ES-I3 (cell line): ENCODE measurements around the gene RNF17.

ENCODE experiments used
- H3K36me3 ChIP-seq: 2 replicates; pipeline ENCODE4 v1.6.1; 2013; ENCODE audit warnings: mild to moderate bottlenecking, low read length, control low read depth, moderate library complexity; ENCODE audit not compliant: insufficient read depth
- H3K4me1 ChIP-seq: 2 replicates; pipeline ENCODE4 v1.6.1; 2013; ENCODE audit warnings: mild to moderate bottlenecking, control low read depth, low read length; ENCODE audit not compliant: insufficient read depth
- H3K9ac ChIP-seq: 2 replicates; pipeline ENCODE4 v1.6.1; 2013; ENCODE audit warnings: low read depth, mild to moderate bottlenecking, low read length, moderate library complexity
- H3K9me3 ChIP-seq: 2 replicates; pipeline ENCODE4 v1.6.1; 2013; ENCODE audit warnings: mild to moderate bottlenecking, low read length, moderate library complexity; ENCODE audit not compliant: control insufficient read depth, insufficient read depth

The RNF17 gene

DNA sequence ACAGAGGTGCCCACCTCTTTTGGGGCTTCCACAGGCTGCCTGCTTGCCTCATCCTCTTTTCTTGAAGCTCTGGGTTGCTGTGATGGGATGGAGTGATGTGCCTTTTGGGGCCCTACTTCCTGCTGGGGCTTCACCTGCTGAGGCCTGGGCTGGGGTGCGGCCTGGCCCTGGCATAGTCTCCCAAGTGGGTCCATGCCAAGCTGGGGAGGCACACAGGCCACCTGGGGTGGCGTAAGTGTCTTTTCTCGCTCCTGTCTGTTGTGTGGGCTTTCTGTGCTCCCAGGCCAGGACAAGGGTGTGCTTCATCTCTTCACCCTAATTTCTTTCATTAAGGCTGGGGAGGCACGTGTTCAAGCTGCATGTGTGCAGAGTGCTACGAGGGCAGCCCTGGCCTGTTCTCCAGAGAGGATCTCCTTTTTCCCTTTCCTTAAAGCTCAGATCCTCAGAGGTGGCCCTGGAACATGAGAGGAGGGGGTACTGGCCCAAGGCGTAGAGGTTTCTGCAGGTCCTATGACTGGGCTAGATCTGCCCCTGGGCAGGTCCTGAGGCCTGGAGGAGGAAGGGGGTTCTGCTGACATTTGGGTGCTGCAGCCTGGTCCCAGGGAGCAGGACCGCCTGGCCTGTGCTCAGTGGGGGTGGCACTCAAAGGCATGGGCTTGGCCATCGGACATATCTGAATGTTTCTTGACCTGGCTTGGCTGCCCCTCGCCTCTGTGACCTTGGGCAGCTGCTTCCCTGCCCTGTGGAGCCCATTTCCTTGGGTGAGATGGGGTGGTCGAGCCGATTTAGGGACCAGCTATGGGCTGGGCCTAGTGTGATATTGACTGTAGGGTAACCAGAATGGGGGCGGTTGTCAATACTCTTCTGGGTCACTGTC lies 23.7 kb upstream of the RNF17 start:
- no peaks in the 10 kb centered on the region for H3K9me3 ChIP-seq
- H3K36me3 ChIP-seq = no peaks in the 10 kb centered on the region
- H3K4me1 ChIP-seq = peaks cover 7% of the 10 kb centered on the region; the same call in 1 of the 2 replicates
- no peak overlapping the region for H3K9ac ChIP-seq

DNA sequence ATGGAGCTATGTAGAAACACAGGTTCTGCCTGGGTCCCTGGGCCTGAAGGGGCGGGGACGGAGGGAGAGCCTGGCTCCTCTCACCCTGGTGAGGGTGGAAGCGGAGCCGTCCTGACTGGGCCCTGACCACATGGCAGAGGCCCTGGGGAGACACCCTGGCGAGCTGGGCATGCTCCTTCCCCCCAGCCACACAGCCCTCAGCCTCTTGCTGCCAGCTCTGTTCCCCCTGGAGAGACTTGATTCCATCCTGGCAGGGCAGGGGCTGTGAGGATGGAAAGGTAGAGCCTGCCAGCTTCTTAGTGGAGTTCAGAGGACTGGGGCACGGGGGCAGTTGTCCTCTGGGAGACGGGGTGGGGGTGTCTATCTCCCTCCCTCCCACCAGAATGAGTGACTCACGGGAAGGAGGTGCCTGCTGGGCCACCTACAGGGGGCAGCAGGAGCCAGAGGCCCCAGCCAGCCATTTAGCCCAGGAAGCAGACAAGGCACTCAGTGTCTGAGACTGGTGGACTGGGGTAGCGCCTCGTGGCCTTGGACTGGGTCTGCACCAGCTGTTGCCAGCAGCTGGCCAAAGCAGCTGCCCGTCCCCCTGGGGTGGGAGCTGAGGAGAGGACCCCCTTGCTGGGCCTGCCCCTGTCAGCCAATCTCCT lies 22.8 kb upstream of the RNF17 start:
- H3K4me1 ChIP-seq = peaks cover 7% of the 10 kb centered on the region; the same call in 1 of the 2 replicates
- H3K36me3 ChIP-seq = no peaks in the 10 kb centered on the region
- no peak overlapping the region for H3K9ac ChIP-seq
- H3K9me3 ChIP-seq = no peaks in the 10 kb centered on the region

DNA sequence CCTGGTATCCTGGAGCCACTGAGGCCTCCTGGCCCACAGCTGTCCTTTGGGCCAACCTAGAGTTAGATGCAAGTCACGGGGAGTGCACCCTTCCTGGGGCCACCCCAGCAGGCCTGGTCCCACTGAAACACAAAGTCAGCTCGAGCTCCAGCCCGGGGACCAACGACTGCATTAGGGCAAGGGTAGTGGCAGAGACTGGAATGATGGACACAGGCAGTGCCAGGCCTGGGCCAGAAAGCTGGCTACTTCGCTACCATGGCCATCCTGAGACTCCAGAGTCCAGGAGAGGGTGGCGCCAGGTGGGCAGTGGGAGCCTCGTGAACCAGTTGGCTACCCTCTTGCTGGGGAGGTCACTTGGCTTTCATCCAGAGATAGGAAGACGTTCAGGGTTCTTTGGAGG lies 22.2 kb upstream of the RNF17 start:
- Histone ChIP-seq H3K36me3 (no peaks in the 10 kb centered on the region), H3K9ac (no peak overlapping the region), H3K4me1 (peaks cover 7% of the 10 kb centered on the region; the same call in 1 of the 2 replicates), H3K9me3 (no peaks in the 10 kb centered on the region)

DNA sequence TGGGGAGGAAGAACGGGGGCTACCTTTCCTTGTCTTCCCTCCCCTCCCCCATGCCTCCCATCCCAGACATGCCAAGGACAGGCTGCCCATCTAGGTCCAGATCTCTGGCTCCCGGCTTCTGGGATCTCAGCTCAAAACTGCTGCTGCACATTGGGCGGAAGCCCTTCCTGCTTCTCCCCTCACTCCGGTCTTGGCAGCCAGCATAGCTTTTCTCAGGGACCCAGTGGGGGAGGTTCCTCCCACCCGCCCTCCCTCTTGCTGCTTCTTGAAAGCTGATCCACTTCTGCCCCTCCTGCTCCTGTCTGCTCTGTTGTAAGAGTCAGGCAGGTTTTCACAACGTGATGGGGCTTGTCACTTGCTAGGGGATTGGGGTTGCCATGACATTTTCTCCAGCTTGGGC lies 21.7 kb upstream of the RNF17 start:
- Histone ChIP-seq H3K36me3 (no peaks in the 10 kb centered on the region), H3K9me3 (no peaks in the 10 kb centered on the region), H3K4me1 (peaks cover 7% of the 10 kb centered on the region; the same call in 1 of the 2 replicates), H3K9ac (no peak overlapping the region)

DNA sequence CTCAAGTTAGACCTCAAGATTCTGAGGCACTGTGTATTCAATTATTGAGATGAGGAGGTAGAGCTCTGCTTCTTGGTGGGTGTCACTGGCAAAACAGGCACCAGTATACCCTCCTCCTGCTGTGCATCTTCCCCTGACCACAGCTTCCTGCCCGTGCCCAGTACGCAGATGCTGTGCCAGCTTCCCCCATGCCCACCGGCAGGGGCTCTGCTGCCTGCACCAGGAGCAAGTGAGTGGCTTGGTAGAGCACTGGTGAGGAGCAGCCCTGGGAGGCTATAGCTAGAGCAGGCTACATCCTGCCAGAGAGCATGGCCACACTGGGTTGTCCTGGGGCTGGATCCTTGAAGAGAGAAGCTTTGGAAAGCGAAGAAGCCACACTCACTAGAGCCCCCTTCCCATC lies 21.0 kb upstream of the RNF17 start:
- Histone ChIP-seq H3K4me1 (peaks cover 7% of the 10 kb centered on the region; the same call in 1 of the 2 replicates), H3K9me3 (no peaks in the 10 kb centered on the region), H3K9ac (no peak overlapping the region), H3K36me3 (no peaks in the 10 kb centered on the region)

DNA sequence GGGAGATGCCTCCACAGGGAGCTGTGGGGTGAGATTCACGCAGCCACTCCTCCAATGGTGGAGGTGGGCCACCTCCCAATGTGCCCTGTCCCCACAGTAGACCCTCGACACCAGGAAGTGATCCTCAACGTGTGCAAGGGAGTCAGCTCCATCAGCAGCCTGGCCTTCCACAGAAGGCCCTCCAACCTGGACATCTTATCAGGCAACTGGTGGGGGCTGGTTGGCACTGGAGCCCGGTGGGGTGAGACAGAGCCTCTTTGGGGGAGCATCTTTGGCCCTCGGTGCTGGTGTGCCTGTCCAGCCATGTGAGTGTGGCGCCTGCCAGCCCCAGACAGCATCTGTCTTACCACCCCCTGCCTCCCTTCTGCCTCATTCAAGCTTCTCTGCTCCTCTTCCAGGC lies 19.7 kb upstream of the RNF17 start:
- H3K9me3 ChIP-seq = no peaks in the 10 kb centered on the region
- H3K36me3 ChIP-seq = no peaks in the 10 kb centered on the region
- no peak overlapping the region for H3K9ac ChIP-seq

DNA sequence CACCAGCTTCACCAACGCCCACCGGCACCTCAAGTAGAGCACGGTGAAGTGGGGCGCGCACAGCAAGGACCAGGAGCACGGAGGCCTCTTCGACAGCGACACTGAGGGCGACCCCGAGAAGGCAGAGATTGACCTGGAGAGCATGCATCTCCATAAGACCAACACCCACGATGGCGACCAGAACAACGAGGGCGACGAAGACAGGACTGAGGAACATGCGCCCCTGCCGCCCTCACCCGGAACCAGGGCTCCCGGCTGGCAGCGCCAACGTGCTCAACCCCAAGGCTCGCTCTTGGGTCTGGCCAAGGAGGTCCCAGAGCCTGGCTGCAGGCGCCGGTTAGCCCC lies 18.5 kb upstream of the RNF17 start:
- H3K9me3 ChIP-seq = no peaks in the 10 kb centered on the region
- no peaks in the 10 kb centered on the region for H3K36me3 ChIP-seq
- peaks cover 7% of the 10 kb centered on the region; the same call in 1 of the 2 replicates for H3K4me1 ChIP-seq
- H3K9ac ChIP-seq = peak overlapping the region; percentile 72; the same call in 1 of the 2 replicates

More for the DNA sequence above, 19.7 kb upstream of the RNF17 start:
- H3K4me1 ChIP-seq = peaks cover 7% of the 10 kb centered on the region; the same call in 1 of the 2 replicates

DNA sequence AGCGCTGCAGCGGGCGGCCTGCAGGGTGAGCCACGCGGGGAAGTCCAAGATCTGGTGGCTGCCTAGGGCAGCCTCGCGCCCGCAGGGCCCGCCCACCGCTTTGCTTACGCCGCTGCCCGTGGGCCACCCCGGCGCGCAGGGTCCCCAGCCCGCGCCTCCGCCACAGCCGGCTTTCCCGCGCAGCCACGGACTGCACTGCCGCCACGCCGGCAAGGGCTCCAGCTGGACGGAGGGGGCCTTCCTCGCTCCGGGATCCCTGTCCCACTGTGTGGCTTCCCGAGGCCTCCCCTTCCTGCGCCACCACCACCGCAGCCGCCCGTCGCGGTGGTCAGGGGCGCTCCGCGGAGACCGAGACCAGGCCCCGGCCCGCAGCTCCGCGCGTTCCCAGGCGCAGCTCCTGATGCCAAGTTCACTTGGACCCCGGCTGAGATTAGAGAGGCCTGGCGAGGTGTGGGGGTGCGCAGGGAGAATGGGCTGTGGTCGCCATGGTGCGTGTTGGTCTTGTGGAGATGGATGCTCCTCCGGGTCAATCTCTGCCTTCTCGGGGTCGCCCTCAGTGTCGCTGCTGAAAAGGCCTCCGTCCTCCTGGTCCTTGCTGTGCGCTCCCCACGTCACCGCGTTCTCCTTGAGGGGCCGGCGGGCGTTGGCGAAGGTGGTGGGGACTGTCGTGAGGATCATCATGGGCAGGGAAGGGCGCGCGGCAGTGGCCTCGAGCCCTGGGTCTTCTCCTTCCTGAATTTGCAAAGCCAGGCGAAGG lies 17.9 kb upstream of the RNF17 start:
- Histone ChIP-seq H3K36me3 (no peaks in the 10 kb centered on the region), H3K4me1 (peaks cover 7% of the 10 kb centered on the region; the same call in 1 of the 2 replicates), H3K9me3 (no peaks in the 10 kb centered on the region), H3K9ac (peak overlapping the region; percentile 72)

DNA sequence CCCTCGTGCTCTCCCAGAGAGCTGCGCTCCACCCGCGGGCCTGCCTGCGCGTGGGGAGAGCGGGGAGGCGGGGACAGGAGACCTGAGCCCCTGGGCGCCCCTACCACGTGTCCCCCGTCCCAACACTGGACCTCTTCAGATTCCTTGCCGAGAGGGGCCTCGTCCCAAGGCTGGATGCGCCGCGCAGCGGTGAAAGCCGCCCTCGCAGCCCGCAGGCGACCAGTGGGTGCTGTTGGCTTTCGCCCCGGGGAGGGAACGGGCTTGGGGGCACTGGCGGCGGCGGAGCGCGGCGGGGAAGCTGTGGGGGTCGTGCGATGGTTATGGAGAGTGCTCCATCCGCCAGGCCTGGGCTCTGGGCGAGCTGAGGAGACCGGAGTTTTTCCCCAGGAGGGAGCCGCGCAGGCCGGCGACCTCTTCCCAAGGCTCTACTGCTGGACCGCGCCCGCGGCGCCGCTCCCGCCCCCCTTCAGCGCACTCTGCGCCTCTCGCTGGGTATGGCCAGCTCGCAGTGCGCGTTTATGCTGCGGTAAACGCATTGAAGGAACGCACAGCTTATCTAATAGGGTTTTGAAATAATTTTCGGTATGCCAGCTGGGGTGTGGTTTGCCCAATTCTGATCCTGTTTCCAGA lies 17.2 kb upstream of the RNF17 start:
- no peaks in the 10 kb centered on the region for H3K36me3 ChIP-seq
- peaks cover 5% of the 10 kb centered on the region; the same call in 1 of the 2 replicates for H3K4me1 ChIP-seq
- no peaks in the 10 kb centered on the region; the same call in 1 of the 2 replicates for H3K9me3 ChIP-seq
- H3K9ac ChIP-seq = peak overlapping the region; percentile 72; the same call in 1 of the 2 replicates

DNA sequence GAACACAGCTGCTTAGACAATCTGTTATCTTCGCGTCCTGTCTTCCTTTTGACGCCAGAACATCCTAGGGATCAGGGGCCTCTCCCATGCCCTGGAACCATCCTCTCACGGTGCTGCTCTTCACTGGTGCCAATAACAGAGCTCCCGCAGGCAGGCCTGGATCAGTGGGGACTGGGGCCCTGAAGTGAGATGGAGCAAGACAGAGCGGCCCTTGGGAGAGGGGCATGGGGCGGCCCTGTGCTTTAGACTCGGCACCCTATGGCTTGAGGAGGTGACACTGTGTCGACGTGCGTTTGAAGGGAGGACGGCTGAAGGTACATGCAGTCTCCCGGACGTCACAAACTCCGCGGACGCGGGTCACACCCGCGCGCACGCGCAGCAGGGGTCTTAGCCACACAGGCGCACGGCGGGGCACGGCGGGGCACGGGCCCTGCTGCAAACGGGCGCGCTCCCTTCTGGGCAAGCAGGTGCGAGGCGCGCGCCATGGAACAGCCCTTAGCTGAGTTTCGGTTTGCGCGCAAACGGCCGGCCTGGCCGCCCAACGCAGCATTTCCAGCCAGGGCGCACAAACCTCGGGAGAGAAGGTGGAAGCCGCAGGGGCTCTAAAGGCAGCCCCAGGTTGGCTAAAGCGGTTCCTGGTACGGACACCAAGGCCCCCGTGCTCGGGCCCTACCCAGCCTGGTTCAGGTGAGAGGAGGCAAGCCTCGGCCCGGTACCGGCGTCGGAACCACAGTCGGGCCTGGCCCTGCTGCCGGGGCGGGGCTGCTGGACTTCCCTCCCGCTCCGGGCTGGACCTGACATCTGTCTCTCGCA lies 16.5 kb upstream of the RNF17 start:
- Histone ChIP-seq H3K4me1 (no peaks in the 10 kb centered on the region), H3K36me3 (no peaks in the 10 kb centered on the region), H3K9me3 (no peaks in the 10 kb centered on the region; the same call in 1 of the 2 replicates), H3K9ac (peak overlapping the region; percentile 72; the same call in 1 of the 2 replicates)

DNA sequence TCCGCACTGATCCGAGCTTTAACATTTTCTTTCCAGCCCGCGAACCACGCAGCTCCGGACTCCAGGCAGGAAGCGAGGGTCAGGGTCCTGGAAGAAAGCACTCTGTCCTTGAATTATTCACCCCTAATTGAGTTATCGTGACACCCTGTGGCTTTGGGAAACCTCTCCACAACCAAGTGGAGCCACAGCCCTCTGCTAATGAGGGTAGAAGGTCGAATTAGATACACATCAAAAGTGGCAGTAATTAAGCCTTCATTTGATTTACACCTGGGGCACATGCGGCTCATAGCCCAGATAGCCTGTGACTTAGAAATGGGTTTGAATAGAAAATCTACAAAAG lies 15.9 kb upstream of the RNF17 start:
- Histone ChIP-seq H3K9ac (peak overlapping the region; percentile 72; the same call in 1 of the 2 replicates), H3K4me1 (no peaks in the 10 kb centered on the region), H3K9me3 (no peaks in the 10 kb centered on the region; the same call in 1 of the 2 replicates), H3K36me3 (no peaks in the 10 kb centered on the region)

DNA sequence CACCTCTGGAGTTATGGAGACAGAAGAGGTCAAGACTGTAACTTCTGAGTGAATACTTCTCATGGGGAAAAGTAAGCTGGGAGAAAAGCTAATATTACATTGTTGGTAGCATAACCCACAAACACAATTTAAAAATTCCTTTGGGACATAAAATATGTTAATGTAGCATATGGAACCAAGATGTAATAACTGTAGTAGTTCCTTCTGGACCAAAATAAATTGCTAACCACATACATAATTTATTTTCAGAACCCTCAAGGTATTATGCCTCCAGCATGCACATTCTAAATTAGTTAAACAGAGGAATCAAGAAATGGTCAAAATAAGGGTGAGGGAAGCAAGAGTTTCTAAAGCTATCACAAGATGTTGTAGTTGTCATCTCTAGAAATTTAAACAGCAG lies 4.8 kb upstream of the RNF17 start:
- Histone ChIP-seq H3K4me1 (peaks cover 7% of the 10 kb centered on the region), H3K9ac (no peak overlapping the region), H3K9me3 (no peaks in the 10 kb centered on the region), H3K36me3 (no peaks in the 10 kb centered on the region)

DNA sequence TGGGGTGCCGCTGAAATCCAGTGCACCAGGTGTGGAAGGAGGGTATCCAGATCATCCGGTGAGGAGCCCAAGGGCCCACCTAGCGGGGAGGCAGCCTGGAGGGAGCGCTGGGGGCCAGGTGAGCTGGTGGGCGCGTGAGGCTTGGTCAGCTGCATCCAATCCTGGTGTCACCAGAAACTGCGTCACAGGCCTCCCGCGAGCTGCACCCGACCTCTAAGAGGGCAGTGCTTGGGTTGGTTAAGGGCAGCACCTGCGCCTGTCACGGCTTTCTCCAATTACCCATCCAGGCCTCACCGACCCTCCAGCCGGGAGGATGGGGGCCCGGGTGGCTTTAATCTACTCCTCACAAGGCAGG lies 284 bp downstream of the RNF17 start:
- H3K9ac ChIP-seq = no peak overlapping the region
- peaks cover 7% of the 10 kb centered on the region for H3K4me1 ChIP-seq
- no peaks in the 10 kb centered on the region for H3K9me3 ChIP-seq
- no peaks in the 10 kb centered on the region for H3K36me3 ChIP-seq
